Islet of Langerhans (tissue), 1 donor: ENCODE measurements around the gene PEA15.

Experiments
- FAIRE-seq: peaks from one replicate; lab custom pipeline; 2011; peaks lifted over from hg19 to GRCh38; lab: Jason Lieb, UNC

Gene PEA15

DNA sequence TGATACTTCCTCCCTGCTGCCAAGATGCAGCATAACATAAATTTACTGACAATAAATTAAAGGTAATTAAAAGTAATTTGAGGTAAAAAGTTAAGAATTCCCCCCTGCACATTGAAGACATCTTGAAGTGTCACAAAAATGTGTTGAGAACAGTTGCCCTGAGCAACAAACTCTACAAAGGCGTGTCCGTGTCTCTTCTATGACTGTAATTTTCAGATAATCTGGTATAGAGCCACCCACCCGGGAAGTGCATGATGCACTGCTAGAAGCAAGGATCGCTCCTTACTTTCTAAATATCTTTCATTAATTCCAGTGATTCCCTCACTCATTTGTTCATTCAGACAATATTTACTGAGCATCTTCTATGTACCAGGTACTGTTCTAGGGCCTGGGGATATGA is 25.8 kb upstream of the PEA15 start:
- FAIRE-seq, result no peak

DNA sequence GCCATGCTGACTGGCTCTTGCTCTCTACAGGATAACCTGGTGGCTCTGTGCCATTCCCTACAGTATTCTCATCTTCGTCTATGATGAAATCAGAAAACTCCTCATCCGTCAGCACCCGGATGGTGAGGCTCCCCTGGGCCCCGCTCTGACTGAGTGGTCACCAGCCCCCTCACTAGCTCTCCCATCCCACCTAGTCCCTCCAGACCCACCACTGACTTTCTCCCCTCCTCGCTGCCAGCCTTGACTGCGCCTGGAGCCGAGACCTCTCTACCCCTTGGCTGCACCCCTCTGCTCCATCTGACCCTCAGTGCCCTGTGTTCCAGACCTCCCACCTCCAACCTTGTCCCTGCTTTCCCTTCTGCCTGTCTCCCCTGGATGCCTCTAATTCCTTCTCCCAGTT is 18.9 kb upstream of the PEA15 start:
- no peak for FAIRE-seq

DNA sequence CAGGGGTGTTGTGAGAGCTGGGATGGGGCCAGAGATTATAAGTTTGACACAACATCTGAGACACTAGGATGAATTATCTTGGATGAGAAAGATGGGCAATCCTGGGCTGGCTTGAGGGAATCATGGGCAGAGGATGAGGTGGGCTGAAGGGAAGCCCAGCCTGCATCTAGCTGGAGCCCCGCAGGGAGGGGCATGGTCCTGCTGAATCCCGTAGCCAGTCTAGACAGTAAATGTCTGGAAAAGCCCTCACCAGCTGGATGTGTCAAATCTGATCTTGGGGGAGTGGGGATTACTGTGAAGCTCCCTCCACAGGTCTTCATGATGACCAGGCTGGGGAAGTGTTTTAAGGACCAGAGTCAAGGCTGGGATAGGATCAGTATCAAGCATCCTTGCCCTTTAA is 18.5 kb upstream of the PEA15 start:
- FAIRE-seq, result no peak

DNA sequence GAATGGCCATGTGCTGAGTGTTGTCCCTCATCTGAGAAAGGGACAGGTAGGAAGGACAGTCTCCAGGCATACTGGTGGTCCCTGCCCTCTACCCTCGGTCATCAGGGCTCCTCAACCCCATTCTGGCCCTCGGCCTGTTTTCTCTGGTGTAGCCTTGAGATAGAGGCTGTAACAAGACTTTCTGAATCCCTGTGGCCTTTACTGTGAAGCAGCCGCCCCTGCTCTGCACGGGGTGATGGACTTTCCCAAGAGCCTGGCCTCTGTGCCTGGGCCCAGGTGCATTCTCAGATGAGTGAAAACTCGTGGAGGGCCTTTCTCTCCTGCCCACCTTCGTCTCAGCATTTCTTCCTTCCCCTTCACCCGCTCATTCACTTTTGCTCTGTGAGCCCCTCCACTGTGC is 17.8 kb upstream of the PEA15 start:
- FAIRE-seq, result no peak

DNA sequence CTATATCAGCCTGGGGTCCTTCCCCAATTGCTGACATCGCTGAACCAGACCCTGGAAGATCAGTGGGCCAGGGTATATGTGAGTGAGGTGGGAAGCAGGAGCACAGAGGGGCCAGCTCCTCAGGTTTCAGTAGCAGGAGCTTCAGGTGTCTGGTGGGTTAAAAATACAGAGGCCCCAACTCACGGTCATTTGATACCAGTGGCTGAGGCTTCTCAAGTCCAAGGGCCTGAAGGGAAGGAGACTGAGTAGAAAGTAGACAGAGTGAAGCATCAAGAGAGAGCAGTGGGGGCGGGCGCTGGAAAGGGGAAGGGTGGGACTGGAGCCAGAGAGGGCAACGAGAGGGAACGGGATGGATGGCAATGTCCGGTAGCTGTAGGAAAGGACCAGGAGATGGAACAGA is 16.8 kb upstream of the PEA15 start:
- no peak for FAIRE-seq

DNA sequence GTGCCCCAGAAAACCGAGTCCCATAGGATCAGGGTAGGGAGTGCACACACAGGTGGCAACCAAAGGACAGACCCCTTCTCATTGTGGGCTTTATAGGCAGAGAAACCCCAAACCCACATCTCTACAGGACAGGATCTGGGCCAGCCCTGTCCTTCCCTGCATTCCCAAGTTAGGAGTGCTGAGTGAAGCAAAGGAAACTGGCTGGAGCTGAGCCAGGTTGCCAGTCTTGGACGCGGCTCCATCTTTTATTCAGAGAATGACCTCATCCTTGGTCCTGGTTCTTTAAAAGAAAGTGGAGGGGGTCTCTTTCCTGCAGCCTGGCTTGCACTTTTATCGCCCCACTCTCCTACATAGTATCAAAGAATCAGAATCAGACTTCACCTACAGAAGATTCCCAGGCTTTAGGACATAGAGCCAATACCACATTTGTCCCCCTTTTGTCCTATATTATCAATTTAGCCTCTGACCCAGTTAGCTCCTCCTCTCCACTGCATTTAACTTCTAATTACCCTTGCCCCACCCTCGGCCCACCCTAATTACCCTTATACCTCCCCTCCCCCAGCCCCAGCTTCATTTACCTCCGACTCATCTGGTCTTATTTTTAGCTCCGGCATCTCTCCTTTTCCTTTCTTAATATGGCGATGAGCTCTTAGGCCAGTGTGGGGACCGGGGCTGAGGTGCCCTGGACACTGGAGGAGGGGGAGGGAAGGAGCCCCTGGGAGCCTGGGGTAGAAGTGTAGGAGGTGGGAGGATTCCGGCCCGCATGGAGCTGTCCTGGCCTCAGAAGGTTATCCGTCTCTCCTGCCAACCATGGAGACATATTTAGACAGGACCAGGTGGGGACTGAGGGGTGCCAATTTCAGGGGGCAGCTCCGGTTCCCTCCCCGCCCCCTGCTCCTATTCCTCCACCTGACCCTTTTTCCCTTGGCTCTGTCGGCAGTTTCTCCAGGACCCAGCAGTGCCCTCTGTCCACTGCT is 15.2 kb upstream of the PEA15 start, which contains the start of gene CASQ1:
CASQ1 (plus strand) TSS at position 927 of the 977 bp plus-strand sequence. CDS start 177 bp downstream, outside the sequence.
- FAIRE-seq, result no peak

DNA sequence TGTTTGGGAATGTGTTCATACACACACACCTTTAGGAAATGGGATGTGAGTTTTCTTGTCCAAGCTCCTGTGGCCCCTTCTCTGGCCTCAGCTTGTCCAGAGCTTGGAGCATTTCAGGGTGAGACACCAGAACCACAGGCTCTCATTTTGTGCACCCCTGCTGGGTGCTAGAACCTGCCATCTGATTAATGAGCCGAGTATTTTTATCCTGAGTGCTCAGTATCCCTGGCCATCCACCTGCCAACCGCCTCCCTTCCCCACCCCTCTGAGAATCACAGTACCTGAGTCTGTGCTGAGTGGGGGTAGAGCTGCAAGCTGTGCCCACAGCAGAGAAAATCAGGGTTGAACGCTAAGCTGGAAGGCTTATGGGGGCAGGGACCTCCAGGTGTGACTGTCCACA is 13.4 kb upstream of the PEA15 start:
- no peak for FAIRE-seq

DNA sequence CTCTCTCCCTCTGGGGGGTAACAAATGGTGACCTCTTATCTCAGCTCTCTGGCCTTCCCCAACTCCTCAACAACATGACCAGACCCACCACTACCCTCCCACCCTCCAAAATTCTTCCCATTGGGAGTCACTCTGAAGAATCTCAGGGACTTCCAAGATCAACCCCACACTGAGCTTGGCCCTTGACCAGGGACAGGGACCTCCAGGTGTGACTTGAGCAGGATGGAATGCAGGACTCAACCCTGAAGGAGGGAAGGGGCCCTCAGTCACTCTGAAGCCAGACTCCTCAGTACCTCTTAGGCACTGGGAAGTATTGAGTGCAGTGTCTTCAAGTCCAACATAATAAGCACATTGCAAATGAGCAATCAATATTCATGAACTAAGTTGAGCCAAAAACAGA is 12.9 kb upstream of the PEA15 start:
- no peak for FAIRE-seq

DNA sequence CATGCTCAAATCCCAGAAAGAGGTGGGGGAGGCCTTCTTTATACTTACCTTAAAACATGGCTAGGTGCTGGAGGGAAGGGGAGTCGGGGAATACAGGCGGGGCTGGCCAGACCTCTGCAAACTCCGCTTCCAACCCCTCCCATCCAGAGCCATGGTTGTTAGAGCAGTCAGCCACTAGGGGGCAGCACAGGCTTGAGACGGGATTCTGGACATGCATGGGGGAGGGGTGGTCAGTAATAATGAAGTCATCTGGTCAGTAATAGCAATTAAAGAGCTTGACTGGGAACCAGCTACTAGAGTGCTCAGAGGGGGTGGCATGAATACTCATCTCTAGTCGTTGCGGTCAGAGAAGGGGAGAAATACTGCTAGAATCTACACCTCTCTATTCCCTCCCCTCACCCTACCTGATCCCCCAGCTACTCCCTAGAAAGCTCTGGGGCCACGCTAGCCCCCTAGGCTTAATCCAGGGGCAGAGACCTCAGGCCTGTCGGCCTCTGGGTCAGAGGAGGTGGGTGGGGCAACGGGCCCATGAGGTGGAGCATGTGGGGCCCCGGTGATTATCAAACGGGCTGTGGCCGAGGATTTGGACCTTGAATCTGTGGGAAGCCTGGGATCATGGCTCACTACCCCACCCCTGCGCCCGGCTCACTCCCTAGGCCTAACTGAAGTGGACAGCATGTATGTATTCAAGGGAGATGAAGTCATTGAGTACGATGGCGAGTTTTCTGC is 11.9 kb upstream of the PEA15 start:
- FAIRE-seq, result peak; percentile 71

DNA sequence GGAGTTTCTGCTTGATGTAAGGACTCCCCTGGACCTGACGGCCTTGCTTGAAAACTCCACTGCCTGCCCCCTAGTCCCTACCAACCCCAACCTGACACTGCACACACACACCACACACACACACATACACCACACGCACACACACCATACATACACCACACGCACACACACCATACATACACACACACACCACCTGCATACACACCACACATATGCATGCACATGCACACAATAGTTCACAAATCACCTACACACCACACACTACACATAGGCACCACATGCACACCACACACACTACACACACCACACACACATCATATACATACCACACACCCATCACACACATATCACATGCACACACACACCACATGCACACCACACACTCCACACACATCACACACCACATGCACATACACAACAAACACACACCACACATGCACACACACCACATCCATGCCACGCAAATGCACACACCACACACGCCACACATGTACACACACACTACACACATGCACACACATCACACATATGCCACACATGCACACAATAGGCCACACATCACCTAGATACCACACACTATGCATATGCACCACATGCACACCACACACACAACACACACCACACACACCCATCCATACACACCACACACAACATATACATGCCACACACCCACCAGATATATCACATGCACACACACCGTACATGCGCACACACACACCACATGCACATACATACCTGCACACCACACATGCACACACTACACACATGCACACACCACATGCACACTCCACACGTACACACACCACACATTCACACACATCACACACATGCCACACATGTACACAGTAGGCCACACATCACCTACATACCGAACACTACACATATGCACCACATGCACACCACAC is 11.1 kb upstream of the PEA15 start:
- no peak for FAIRE-seq

DNA sequence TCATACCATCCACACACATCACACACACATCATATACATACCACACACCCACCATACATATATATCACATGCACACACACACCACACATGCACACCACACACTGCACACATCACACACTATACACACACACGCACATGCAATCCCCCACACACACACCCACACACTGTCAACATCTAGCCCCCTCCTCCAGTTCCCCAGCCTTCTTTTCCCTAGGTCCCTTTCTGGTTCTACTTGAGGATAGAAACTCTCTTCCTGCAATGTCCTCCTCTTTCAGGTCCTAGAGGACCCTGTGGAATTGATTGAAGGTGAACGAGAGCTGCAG is 10.5 kb upstream of the PEA15 start:
- FAIRE-seq, result no peak

DNA sequence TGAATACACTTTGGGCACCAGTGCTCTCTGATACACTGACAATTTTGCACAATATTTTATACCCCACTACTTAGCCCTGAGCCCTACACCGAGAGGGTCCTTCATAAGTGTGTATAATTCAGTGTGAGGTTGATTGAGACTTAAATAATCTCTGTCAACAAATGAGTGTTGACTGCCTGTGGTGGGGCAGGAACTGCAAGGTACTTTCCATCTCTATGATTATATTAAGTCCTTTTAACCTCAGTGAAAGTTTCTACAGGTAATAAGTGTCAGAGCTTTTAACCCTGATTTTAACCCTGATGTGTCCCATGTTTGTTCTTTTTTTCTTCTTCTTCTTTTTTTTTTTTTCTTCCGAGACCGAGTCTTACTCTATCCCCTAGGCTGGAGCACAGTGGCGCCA is 9.0 kb upstream of the PEA15 start:
- no peak for FAIRE-seq

DNA sequence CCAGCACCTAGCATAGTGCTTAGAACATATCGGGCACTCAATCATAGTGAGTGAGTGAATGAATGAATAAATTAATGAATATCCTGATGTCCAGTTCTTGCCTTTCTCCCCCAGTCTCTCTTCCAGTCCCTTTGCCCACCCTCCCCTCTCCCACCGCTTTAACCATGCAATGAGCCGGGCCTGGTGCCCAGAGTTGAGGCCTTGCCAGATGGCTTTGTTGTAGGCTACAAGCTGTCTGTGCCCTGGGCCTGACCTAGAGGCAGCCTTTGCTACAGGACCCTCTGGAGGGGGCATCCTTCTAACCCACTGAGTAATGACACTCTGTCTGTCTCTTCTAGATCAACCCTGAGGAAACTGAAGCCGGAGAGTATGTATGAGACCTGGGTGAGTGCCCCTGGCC is 8.0 kb upstream of the PEA15 start:
- FAIRE-seq, result no peak

DNA sequence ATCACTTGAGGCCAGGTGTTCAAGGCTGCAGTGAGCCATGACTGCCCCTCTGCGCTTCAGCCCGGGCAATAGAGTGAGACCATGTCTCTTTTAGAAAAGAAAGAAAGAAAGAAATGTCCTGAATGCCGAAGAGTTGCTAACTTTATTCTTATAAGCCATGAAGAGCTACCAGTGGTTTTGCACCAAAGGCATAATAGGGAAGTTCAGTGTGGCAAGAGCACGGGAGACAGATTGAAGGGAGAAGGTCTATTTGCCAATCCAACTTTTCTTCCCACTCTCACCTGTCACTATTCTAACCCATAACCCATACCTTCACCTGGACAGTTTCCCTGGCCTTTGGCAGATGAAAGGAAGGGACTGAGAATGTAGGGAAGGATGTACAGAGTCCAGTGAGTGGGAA is 4.4 kb upstream of the PEA15 start:
- no peak for FAIRE-seq

DNA sequence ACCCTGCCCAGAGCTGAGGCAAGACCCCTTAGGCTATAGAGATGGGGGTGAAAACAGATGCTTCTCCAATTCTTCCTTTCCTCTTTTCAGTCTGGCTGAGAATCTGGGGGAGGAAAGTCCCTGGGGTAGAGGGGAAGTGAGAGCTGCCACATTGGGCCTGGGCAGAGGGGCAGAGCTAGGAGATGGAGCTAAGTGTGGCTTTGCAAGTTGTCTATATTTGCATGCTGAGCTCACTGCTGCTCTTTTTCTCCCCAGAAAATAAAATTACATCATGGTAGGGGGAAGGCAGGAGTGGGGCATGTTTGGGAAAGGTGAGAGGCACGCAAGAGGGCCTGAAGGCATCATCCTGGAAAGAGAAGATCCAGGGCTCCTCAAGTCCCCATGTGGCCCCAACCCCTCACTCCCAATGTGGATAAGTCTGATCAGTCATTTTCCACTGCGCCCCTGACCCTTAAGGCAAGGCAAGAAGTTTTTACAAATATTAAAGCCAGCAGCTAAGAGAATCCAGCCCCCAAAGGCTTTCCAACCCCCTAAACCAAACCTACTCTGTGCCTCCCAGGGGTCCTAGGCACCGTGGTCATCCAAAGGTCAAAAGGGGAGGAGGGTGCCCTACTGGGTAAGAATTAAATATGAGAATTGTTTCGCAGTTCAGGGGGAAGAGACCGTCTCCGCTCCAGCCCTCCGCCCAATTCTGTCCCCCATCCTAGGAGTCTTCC is 500 bp upstream of the PEA15 start:
- FAIRE-seq, result no peak

DNA sequence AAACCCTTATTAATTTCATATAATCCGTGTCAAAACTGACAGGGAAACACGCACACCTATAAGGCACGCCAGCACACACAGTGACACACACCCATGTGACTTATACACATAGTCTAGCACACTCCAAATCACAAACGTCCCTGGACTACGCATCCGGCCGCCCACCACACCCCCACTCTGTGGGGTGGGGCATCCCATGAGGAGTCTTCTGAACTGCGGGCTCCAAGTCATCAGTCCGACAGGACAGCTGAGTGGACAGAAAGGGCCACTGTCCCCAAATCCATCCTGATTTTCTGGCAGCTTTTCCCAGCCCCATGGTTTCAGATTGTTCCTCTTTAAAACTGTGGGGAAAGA is 829 bp downstream of the PEA15 start:
- FAIRE-seq, result no peak

DNA sequence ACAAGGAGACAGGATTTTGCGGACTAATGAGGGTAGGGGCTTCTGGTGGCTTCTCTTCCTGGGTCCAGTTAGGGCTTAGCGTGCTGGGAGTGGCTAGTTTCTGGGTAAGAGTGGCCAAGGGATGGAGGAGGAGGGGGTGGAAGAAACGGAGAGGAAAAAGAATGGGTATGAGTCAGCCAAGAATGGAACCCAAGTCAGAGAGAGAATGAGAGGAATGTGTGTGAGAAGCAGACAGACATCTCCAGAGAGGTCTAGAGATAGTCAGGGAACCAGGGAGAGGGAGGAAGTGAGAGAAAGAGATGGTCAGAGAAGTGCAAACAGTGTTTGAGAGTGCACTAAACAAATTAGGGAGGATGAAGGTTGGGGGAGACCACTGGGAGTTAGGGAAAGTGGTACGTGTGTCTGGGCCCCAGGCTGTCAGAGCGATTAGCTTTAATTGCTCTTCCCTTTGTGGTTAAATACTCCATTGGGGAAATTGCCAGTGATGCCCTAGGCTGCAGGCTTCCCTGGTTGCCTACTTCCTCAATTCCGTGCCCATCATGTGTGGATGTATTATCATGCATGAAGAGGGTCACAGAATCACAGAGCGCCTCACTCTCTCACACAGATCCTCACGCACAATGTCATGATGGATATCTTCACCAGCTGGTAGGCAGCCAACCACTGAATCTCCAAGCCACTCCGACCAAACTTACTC is 1.4 kb downstream of the PEA15 start:
- no peak for FAIRE-seq

DNA sequence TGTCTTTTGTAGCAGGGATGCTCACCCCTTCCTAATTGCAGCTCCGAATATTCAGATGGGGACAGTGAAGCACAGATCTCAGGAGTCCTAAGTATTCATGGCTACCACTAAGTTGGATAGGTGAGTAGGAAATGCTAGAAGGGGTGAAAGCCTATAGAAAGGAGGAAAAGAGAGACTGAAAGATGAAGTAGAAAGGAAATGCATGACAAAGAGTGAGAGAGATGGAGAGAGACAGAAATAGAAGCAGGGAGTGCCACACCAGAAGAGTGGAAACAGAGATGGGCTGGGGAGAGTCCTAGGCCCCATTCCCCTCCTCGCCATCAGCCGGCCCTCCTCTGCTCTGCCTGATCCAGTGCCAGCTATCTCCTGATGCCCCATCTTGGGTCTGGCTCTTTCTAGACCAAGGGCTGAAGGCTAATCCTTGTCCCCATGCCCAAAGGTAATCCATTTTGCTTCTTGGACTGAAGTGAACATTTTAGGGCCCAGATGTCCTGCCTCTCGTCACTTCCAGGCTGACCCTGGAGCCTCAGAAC is 2.0 kb downstream of the PEA15 start:
- FAIRE-seq, result no peak

DNA sequence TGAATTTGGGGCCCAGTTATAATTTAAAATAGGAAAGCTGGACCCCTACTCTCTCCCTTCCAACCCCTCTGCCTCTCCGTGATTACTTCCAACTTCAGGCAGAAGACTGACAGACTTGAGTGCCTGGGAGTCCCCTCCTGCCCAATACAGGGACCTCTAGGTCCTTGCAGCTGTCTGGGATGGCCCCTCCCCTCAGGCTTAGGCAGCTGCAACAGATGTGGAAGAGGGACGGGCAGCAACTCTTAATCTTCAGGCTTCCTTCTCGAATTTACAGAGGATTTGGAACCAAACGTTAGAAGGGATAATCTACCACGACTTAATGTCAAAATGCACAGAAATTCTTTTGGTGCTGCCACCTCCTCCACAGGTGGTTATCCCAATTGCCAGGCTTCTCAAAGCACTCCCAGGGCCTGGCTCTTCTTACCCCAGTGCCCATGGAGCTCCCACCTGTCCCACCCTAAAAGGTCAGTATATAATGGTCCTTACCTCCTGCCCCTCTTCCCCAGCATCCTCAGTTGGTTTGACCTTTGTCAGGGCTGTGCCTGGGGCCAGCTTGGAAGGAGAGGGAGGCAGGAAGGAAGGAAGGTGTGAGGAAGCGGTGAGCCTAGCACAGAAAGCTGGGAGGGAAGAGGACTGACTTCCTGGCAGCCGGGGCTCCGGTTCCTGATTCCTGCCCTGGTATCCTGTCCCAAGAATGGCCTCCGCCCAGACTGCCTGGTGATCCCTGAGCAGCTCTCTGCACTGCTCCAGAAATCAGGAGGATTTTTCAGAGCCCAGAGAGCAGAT is 2.8 kb downstream of the PEA15 start:
- FAIRE-seq, result no peak
